NOMO-1 treated with dmso at 0.1 percent for 144 hours (cell line): ENCODE data around the gene C14orf93.
"Not testable (repeated sequence)": the region's sequence is repeated elsewhere in the genome, so short reads cannot be mapped to it uniquely, and the experiment has no call there.

Experiments used
- DNase-seq: peaks from one replicate; lab custom pipeline; 2025; ENCODE audit not compliant: unreplicated experiment; lab: John Stamatoyannopoulos, UW

C14orf93 gene

DNA sequence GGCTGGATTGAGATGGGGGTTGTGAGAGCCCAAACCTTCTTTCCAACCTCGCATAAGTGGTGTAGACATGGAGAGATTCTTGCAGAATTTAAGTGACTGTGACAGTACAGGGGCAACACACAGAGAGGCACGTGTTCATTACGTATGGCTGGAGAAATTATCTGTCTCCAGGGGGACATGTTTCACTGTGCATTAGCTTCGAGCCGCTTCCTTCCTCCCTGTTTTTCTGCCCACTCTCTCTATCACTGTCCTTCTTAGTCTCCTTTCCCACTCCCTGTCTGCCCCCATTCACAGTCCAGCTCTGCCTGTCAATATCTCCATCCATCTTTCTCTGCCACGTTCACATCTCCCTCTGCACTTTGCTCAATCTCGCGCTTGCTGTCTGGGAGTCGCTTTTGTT, 11.5 kb upstream of the C14orf93 start:
- DNase-seq: no peak

DNA sequence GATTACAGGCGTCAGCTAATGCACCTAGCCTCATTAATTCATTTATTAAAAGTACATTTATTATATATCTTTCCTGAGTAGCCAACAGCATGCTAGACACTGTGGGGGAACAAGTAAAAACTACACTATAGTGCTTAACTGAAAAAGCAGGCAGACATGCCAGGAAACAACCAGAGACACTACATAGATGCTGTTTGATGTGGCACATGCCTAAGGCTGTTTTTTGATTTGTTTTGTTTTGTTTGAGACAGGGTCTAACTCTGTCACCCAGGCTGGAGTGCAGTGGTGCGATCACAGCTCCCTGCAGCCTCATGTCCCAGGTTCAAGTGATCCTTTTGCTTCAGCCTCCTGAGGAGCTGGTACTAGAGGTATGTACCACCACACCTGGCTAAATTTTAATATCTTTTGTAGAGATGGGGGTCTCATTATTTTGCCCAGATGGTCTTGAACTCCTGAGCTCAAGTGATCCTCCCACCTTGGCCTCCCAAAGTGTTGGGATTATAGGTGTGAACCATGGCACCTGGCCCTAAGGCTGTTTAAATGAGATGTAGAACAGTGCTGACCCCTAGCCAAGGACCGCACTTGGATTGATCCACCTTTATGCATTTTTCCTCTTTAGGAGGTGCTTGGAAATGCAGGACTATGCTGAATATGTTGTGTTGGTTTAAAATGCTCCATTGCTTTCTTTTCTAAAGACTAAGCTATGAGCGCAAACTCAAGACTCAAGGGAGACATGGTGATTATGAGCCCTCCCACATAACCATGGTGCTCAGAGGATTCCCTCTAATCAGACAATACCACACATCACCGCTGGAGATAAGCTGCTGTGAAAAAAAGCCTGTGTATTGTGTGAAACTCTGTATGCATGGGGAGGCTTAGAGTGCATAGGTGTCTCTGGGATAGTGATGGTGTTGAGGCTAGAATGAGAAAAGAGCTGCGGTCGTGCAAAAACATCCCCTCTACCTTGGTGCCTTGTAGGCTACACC, 10.5 kb upstream of the C14orf93 start:
- DNase-seq: no peak

DNA sequence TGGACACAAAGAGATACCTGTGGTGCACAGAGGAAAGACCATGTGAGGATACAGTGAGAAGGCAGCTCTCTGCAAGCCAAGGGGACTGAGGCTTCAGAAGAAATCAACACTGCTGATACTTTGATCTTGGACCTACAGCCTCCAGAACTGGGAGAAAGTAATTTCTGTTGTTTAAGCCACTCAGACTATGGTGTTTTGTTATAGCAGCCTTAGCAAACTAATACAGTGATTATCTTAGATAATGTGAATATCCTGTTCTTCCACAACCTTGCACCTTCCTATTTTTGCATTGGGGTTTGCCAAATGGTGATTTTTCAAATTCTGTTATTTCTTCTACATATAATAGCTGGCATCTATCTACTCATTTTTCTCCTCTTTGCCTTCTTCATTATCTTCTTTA, 8.2 kb upstream of the C14orf93 start:
- DNase-seq: no peak

DNA sequence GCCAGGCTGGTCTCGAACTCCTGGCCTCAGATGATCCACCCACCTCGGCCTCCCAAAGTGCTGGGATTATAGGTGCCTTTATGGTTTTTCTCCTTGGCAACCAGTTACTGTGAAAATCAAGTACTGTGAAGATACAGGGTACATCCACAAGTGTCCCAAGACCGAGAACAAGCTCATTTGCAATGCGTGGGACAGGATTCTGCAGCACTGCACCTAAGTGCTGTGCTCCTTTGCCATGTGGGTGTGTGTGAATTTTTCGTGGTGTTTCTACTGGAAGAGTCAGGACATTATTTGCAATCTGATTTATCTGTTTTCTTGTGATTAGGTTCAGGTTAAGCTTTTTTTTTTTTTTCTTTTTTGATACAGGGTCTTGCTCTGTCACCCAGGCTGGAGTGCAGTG, 7.1 kb upstream of the C14orf93 start:
- no peak for DNase-seq

DNA sequence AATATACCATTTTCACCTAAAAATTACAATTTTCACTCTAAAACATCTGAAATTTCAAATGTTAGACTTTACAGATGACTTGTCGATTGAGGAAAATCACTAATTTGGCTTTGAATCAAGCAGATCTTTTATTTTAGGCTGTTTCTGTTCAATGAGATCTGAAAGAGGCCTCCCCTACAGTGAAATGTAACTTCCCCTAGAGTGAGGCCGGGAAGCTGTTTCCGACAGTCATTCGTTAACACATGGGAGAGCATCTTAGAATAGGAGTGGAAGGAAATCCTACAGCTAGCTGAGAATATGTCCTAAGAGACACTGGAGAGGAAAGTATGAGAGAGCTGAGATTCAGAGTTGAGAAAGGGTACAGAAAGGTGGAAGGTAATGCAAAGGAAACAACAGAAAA, 5.7 kb upstream of the C14orf93 start:
- no peak for DNase-seq

DNA sequence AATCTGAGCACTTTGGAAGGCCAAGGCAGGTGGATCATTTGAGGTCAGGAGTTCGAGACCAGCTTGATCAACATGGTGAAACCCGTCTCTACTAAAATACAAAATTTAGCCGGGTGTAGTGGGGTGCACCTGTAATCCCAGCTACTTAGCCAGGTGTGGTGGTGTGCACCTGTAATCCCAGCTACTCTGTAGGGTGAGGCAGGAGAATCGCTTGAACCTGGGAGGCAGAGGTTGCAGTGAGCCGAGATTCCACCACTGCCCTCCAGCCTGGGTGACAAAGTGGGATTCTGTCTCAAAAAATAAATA, 3.8 kb upstream of the C14orf93 start:
- not testable (repeated sequence) for DNase-seq

DNA sequence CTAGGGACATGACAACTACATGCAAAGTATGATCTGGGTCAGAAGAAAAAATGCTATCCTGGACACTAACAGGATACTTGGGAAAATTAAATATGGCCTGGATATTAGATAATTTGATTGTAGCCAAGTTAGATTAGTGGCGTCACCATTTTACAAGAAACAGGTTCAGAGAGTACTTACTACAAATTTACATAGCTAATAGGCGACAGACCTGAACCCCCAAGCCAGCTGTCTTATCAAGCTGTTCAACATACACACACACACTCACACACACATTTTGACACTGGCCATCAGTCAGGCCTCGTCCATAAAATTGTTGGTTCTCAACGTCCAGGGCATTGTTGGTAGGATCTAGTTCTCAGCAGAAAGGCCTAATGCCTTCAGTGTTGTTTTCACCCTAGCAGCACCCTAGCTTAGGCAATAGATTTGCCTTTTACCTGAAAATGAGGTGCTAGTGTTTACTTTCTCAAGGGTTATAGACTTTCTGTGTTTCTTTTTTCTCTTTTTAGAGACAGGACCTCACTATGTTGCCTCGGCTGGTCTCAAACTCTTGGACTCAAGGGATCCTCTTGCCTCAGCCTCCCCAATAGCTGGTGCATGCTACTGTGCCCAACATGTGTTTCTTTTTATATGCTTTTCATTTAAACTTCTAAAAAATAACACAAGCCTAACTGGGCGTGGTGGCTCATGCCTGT, 3.3 kb upstream of the C14orf93 start:
- no peak for DNase-seq

DNA sequence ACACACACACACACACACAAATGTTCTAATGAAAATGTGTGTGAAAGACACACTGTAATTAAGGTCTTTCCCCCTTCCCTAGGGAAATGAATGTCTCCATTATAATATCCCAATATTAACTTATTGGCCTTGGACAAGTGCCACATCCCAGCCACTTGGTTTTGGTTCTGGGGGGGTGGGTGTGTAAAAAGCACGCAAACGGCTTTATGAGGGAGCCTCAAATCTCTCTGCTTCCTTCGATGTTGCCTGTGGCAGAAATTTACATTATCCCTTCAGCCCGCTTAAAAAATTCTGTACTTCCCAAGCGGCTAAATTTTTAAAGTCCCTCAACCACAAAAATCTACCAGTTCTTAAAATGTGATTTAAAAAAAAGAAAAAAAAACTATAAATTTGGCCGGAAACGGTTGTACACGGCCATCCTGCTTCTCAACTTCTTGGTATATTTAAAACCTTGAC, 432 bp downstream of the C14orf93 start:
- no peak for DNase-seq

DNA sequence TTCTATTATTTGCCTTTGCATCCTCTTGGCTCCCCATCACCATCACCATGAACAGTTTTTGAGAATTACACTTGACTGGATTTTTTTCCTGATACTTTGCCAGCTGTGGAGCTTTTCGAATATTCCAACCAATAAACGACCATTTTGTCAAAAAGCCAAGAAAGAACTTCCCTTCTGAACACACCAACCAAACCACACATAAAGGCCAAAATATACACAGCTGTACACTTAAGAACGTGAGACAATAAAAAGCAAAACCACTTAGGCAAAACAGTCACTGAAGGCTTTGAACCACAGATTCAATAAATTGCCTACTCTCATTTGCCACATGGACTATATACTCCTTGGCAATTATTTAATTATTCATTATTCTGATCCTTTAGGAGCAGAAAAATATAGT, 1.1 kb downstream of the C14orf93 start:
- DNase-seq: no peak

DNA sequence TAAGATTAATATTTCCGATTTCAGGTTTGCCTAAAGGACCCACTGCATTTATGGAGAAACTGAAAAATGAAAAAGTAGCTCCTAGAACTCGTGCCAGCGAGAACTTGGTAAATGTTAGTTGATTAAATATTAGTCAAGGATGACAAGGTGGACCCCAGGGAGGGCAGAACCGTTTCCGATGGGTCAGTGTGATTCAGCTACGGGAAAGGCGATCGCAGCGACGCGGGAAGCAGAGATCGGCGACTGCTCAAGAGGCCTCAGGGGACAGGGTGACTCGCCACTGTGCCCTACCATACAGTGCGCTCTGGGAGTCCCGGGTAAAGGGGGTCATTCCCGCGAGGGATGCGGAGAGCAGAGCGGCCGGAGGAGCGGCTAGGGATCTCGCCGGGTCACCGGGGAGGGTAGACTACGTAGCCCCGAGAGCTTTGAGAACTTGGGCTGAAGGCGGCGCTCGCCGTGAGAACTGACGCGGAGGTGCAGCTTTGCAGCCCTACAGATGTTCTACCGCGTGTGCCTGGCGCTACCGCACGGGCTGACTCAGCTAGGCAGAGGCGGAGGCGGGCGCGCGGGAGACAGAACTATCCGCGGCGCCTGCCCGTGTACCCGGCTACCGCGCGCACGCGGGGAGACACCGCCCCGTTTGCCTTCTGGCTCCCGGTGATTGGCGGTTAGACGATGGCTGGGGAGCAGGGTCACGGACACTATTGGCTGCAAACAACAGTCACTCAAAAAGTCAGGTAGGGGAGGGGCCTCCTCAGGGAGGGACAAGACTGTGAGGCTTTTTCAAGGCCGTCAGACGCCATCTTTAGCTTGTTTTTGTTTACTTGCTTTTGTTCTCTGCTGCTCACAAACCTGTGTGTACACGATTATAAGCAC, 3.2 kb downstream of the C14orf93 start:
- peak; percentile 97 for DNase-seq

DNA sequence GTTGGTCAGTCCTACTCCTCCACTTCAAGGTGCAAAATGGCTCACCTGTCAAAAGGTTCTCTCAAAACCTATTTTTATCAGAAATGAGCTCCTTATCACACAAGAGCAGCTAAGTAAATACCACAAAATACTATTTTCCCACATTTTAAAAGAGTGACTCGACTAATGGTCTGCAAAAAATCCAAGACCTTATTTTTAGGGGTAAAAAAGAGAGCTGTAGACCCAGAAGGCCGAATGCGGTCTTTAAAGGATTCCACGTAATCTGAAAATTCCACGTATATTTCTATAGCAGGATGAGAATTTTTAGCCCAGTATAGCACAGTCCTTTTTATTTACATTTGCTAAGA, 3.8 kb downstream of the C14orf93 start:
- no peak for DNase-seq

DNA sequence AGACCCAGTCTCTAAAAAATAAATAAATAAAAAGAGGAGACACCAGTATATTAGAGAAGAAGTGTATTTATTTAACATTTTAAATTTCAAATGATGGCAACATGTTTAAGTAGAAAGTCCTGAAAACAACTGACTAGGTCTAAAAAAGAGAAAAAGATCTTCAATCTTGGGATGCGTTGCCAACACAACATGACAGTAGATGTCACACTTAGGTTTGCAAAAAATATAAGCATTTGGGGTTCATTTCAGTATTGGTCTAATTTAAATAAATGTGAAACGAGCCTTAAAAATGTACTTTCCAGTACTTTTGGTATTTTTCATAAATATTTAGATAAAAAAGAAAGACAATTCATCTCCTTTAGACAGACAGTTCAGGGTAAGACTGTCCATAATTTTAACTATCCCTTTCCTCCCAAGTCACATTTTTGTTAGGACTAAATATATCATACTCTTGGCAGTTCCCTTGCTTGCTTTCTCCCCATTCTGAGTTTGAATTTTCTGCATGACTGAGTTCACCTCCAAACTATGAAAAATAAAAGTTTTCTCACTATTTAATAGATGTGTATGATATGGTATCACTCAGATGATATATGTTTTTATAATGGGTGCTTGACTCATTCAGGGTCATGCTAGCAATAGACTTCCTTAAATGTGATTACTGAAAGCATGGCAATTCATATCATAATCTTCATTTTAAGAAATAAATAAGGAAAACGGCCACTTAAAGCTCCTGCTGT, 4.3 kb downstream of the C14orf93 start:
- DNase-seq: no peak

DNA sequence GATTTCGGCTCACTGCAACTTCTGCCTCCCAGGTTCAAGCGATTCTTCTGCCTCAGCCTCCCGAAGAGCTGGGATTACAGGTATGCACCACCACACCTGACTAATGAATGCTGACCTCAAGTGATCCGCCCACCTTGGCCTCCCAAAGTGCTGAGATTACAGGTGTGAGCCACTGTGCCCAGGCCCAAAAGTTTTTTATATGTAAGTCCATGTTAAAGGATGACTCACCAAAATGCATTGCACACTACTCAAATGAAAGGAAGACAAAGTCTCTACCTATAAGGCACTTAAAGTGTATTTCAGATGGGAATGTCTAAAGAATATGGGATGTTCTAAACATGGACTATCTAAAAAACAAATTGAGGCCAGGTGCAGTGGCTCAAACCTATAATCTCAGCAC, 5.7 kb downstream of the C14orf93 start:
- DNase-seq: not testable (repeated sequence)

DNA sequence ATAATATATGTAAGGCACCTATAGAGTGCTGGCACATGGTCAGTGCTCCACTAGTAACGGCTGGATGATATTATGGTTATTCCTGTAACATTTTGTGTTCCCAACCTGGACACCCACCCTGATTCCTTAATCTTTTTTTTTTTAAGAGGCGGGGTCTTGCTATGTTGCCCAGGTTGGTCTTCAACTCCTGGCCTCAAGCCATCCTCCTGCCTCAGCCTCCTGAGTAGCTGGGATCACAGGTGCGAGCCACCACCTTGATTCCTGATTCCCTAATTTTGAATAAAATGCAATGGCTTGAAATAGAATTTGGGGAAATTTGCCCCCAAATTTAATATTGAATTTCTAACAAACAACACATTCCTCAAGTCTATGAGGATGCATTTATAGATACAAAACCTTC, 7.4 kb downstream of the C14orf93 start:
- no peak for DNase-seq

DNA sequence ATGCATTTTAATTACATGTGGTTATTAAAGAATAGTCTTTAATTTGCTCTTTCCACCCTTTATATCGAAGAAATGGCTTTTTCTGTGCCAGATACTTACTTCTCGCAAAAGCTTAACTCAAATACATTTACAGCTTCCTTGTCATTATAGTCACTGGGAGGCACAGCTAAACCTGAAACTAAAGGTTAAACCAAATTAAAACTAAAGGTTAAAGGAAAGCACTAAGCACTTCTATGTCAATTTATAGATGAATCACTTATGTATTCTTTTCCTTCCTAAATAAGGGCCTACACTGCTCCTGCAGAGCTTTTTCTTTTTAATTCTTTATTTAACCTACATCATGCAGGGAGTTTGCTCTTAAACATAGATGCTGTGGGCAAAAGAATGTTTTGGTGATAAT, 9.1 kb downstream of the C14orf93 start:
- DNase-seq: no peak

DNA sequence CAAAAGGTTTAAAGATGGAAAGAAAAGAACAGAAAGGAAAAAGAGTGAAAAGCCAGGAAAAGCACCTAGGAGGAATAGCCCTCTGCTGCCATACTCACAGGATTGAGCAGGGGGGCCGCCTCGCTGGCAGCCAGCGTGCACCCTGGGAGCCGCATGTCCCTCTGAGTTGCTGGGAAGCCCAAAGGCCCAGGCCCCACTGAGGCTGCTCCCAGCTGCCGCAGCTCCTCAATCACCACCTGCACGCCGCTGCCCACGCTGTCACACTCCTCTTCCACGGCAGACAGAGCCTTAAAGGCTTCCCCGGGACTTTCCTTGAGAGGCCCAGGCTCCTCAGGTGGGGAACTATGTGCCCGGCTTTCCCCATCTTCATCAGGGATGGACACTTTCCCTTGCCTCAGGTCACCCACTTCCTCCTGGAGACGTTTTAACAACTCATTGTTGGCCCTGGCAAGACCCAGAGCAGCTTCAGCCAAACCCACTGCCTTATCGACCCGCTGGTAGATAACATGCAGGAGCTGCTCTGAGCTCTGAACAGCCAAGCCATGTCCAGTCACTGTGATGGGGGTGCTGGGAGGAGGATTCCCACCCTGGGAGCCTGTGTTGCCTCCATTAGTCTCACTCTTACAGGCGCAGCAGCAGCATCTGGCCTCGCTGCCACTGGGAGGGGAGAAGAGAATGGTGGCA, 11.5 kb downstream of the C14orf93 start:
- DNase-seq: no peak

DNA sequence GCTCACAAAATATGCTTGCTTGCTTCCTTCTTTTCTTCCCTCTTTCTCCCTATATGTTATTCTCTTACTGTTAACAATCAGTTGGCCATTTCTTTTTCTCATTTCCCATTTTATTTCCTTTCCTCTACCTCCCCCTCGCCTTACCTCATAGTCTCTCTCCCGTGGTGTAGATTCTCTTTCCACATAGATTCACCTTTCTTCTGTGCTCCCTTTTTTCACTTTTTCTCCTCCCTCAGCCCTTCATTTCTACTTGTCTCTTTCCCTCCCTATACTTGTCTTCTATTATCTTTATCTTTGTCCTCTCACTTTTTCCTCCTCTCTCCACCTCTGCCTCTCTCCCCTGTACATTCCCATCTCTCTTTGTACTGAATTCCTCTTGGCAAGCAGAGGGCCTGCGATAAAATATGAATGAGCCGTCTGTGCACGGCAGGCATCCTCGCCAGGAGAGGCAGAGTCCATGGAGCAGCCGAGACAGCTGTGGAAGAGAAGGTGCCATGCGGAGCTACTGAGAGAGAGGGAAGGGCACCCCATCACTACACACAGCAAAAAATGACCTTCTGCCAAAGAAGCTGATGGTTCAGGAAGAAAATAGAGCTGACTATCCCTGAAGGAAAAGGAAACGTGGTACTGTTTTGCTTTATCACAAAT, 12.1 kb downstream of the C14orf93 start:
- no peak for DNase-seq

DNA sequence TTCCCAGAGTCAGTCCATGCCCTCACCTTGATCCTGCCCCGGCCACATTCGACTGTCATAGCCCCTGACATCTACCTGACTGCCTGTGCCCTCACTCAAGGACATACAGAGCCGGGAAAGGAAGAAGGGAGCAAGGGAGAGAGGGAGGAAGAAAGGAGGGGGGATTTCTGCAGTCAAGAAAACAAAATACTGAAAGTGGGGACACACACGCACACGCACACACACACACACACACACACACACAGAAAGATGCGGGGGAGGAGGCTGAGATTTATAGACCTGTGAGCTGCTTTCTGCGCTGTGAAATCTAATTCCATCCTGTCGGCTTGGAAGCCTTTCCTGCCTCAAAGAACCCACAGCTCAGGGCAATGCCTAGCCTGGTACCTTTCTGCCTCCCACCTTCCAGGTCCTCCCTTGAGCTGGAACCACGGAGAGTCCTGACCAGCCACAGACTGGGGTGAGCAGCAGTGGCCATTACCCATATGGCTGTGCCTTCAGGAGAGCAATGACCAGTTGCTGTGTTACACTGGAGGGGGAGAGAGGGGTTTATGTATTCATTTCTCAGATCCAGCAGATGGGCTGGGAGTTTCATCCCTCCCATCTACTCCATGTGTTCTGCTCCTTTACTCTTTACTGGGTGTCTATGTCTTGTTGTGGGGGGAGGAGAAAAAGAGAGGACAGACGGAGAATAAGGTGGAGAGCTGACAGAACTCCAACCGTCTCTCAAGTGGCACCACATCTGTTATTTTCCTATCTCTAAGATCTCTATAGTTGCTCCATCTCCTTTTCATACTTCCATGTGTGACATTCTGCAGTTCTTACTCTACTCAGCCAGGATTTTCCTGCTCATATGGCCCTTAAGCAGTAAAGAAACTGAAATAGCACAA, 12.9 kb downstream of the C14orf93 start:
- DNase-seq: no peak
